Measurements from ENCODE around the gene DXO.

Gene DXO

GRCh38 chr6:31928672-31928939, 43.3 kb downstream of the DXO start:
- TF ChIP-seq CTCF (IDR thresholded peaks at IDR 0.05; ENCODE audit: control insufficient read depth, extremely low read depth, insufficient read depth), result no peak
- no peak for DNase-seq (ENCODE audit: low read depth)
- no peak overlapping the region for H3K4me3 ChIP-seq (ENCODE audit: low read depth, low read length)

GRCh38 chr6:31927863-31928671, 43.9 kb downstream of the DXO start:
- TF ChIP-seq CTCF (IDR thresholded peaks at IDR 0.05; ENCODE audit: control insufficient read depth, extremely low read depth, insufficient read depth), result no peak
- no peak overlapping the region for H3K4me3 ChIP-seq (ENCODE audit: low read depth, low read length)
- no peak for DNase-seq (ENCODE audit: low read depth)

- TF ChIP-seq CTCF (IDR thresholded peaks at IDR 0.05; ENCODE audit: control insufficient read depth, extremely low read depth, insufficient read depth), result no peak
- no peak within 1 kb of the TSS for H3K4me3 ChIP-seq (ENCODE audit: low read depth, low read length)
- DNase-seq (ENCODE audit: low read depth), result no peak
Measured at GRCh38 chr6:31927242-31927862, 44.6 kb downstream of the DXO start, which contains the start of gene C2. C2 (plus strand) TSS chr6:31927717; CDS start chr6:31927753, 36 bp downstream.

- DNase-seq (ENCODE audit: low read depth), result no peak
Measured at GRCh38 chr6:31922942-31923341, 49.0 kb downstream of the DXO start.

GRCh38 chr6:31920811-31921210, 51.1 kb downstream of the DXO start:
- no peak overlapping the region for H3K4me3 ChIP-seq (ENCODE audit: low read depth, low read length)
- DNase-seq (ENCODE audit: low read depth), result no peak
- TF ChIP-seq CTCF (IDR thresholded peaks at IDR 0.05; ENCODE audit: control insufficient read depth, extremely low read depth, insufficient read depth), result no peak

More at GRCh38 chr6:31922942-31923341, 49.0 kb downstream of the DXO start:
- TF ChIP-seq CTCF (IDR thresholded peaks at IDR 0.05; ENCODE audit: control insufficient read depth, extremely low read depth, insufficient read depth), result no peak
- no peak overlapping the region for H3K4me3 ChIP-seq (ENCODE audit: low read depth, low read length)
